Cardiac muscle cell (in vitro differentiated cells and primary cell): ENCODE results near the gene DAPK1. TPM values are rescaled to one million over a fixed set of nuclear protein-coding genes. Genes with fewer than 3 reads are reported as not detected.
A peak's percentile ranks its signal among the peaks of the same experiment; 100 is the strongest.

Source experiments
- DNase-seq, 2 donors: peaks; one replicate each; pipeline versions ENCODE4 v3.0.0 to v3.0.0-alpha.2; 2010 to 2017; ENCODE audit warnings: low read depth in 1 of 2, low spot score in 1 of 2
- H3K27ac ChIP-seq: fragments of 200-600 bp; sonication (generic); 2 replicates; pipeline ENCODE4 v1.5.1; 2016
- H3K27me3 ChIP-seq: fragments of 200-600 bp; sonication (generic); 2 replicates; pipeline ENCODE4 v1.6.0; 2016; ENCODE audit warnings: control low read depth
- H3K36me3 ChIP-seq: fragments of 200-600 bp; sonication (generic); 2 replicates; pipeline ENCODE4 v1.5.1; 2016; ENCODE audit warnings: control low read depth
- H3K4me1 ChIP-seq: fragments of 200-600 bp; sonication (generic); 2 replicates; pipeline ENCODE4 v1.8.1; 2017; ENCODE audit warnings: low read depth, mild to moderate bottlenecking, mixed run types
- H3K4me3 ChIP-seq: fragments of 200-600 bp; sonication (generic); 2 replicates; pipeline ENCODE4 v1.5.1; 2016; ENCODE audit warnings: mild to moderate bottlenecking
- H3K9me3 ChIP-seq: fragments of 200-600 bp; sonication (generic); 2 replicates; pipeline ENCODE4 v1.5.1; 2017; ENCODE audit warnings: low read depth, mild to moderate bottlenecking, control low read depth
- polyA plus RNA-seq: library from polyadenylated mRNA; unstranded; fragments of >200 nt; fragmentation: Nextera tagmentation; extraction: Ambion mirVana; gene quantifications from 2 replicates; pipeline ENCODE4 v1.2.1, GENCODE V29; 2016
- total RNA-seq: library from RNA; depleted of rRNA; stranded (reverse); fragments of >200 nt; gene quantifications from 2 replicates; pipeline ENCODE4 v1.2.3, GENCODE V29; 2016
- TF ChIP-seq, protein P1 (sequence below): IDR thresholded peaks from 2 replicates; pipeline ENCODE4 v1.5.1; 2012; ENCODE audit warnings: low read depth, mild to moderate bottlenecking, low read length

The DAPK1 gene
- total and polyA plus RNA-seq, 2 experiments from 2014 or later = 21.0 to 39.6 TPM

DNA sequence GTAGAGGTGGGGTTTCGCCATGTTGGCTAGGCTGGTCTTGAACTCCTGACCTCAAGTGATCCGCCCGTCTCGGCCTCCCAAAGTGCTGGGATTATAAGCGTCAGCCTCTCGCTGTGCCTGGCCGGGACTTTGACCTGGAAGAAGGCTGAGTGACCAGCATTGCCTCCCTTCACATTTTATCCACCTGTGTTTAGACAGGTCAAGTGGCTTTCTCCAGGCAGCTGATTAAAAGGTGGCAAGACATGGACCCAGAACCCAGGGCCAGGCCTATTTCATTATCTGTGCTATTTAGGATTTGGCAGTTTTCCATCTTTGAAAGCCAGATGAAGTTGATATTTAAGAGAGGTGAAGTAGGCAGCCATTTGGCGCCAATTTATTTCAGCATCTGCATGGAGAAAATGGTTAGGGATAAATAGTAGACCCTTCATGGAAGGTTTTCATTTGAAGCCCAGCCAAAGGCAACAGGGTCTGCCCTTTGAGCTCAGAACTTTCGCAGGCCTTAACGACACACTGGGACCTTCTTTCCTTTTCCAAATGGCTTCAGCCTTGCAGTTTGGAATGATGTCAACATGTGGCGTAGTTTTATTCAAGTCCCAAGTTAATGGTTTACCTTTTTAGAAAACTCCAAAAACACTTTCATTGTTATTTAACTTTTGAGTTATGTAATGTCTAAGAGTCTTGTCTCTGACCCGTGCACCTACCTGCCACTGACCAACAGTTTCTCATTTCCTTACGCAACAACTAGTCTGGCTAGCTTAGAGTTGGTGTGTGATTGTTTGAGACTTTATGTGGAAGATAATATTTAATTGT, 8.4 kb downstream of the DAPK1 start:
- Histone ChIP-seq H3K27ac (no peak overlapping the region), H3K36me3 (no peaks in the 10 kb centered on the region), H3K27me3 (no peaks in the 10 kb centered on the region), H3K9me3 (no peaks in the 10 kb centered on the region), H3K4me1 (no peaks in the 10 kb centered on the region), H3K4me3 (no peak overlapping the region)
- TF ChIP-seq, protein P1, sequence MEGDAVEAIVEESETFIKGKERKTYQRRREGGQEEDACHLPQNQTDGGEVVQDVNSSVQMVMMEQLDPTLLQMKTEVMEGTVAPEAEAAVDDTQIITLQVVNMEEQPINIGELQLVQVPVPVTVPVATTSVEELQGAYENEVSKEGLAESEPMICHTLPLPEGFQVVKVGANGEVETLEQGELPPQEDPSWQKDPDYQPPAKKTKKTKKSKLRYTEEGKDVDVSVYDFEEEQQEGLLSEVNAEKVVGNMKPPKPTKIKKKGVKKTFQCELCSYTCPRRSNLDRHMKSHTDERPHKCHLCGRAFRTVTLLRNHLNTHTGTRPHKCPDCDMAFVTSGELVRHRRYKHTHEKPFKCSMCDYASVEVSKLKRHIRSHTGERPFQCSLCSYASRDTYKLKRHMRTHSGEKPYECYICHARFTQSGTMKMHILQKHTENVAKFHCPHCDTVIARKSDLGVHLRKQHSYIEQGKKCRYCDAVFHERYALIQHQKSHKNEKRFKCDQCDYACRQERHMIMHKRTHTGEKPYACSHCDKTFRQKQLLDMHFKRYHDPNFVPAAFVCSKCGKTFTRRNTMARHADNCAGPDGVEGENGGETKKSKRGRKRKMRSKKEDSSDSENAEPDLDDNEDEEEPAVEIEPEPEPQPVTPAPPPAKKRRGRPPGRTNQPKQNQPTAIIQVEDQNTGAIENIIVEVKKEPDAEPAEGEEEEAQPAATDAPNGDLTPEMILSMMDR = no peak
- no peak for DNase-seq

DNA sequence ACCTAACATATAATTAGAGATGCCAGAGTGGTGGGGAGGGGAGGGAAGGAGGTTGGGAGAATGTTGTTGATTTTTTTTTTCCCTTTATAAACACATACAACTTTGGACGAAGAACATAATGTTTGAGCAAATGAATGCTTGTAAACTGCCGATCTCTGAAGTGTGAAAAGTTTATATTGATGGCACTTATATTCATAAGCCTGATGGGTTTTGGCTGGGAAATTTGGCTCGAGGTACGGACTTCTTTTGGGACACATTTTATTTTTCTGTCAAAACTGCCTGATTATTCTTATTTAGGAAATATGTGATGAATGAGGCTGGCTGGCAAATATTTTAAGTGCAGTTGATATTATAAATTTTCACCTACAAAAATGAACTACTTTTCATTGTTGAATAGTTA, 9.9 kb downstream of the DAPK1 start:
- Histone ChIP-seq H3K27me3 (no peaks in the 10 kb centered on the region), H3K4me1 (no peaks in the 10 kb centered on the region), H3K27ac (no peak overlapping the region), H3K9me3 (no peaks in the 10 kb centered on the region), H3K4me3 (no peak overlapping the region), H3K36me3 (no peaks in the 10 kb centered on the region)
- DNase-seq = no peak
- TF ChIP-seq, protein P1 = no peak

DNA sequence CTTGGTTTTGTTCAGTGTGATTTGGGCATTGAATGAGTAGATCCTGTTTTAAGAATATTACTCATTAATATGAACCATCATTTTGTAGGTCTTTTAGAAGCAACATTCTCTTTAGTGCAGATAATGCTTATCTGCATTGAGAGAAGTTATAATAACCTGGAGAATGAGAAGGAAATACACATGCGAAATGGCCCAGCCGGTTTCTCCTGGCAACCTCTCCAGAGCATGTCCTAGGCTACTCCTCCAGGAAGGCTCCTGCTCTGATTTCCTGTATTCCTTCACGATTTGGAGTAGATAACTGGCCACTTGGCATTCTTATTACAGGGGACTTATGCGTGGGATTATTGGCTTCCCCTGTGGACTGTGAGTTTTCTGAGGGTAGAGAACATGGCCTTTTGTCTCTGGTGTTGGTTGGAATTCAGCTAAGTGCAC, 12.6 kb downstream of the DAPK1 start:
- no peaks in the 10 kb centered on the region for H3K4me1 ChIP-seq
- no peaks in the 10 kb centered on the region for H3K36me3 ChIP-seq
- TF ChIP-seq, protein P1 = no peak
- H3K4me3 ChIP-seq = no peak overlapping the region
- no peaks in the 10 kb centered on the region for H3K27me3 ChIP-seq
- no peak for DNase-seq
- no peak overlapping the region for H3K27ac ChIP-seq
- H3K9me3 ChIP-seq = no peaks in the 10 kb centered on the region

DNA sequence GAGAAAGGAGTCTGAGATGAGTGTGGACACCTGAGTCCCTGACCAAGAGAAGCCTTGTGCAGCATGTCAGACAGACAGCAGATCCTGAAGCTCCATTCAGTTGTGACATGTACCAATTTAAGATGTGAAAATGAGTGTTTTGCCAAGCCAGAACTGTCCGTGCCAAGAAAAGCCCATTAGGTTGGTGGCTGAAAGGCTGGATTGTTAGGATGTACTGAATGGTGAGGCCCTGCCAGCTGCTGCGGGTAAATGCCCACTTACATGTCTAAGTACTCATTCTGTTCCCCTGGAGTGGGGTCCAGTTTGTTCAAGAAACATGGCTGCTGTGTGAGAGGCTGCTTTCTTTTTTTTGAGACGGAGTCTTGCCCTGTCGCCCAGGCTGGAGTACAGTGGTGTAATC, 14.6 kb downstream of the DAPK1 start:
- H3K9me3 ChIP-seq = no peaks in the 10 kb centered on the region
- no peak overlapping the region for H3K27ac ChIP-seq
- no peak overlapping the region for H3K4me3 ChIP-seq
- no peaks in the 10 kb centered on the region for H3K4me1 ChIP-seq
- TF ChIP-seq, protein P1 = no peak
- no peaks in the 10 kb centered on the region for H3K36me3 ChIP-seq
- no peaks in the 10 kb centered on the region for H3K27me3 ChIP-seq
- DNase-seq = no peak

DNA sequence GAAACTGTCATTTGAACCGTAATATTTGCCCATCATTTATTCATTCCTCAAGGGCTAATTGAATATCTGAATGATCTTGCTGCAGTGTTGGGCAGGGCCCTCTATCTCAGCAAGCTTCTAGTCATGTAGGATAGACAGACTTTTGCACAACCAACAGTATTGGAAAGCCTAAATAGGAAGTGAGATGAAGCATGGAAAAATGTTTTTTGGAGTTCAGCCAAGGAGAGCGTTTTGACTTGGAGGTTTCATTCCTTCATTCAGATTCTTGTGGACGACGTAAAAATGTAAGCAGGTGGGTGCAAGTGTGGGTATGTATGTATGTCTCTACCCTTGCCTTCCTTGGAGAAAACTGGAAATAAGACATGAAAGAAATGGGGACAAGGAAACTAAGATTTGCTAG, 15.5 kb downstream of the DAPK1 start:
- Histone ChIP-seq H3K4me1 (no peaks in the 10 kb centered on the region), H3K4me3 (no peak overlapping the region), H3K27me3 (no peaks in the 10 kb centered on the region), H3K9me3 (no peaks in the 10 kb centered on the region), H3K36me3 (no peaks in the 10 kb centered on the region), H3K27ac (no peak overlapping the region)
- peak in 1 of 2 donors; percentile 52 for DNase-seq
- TF ChIP-seq, protein P1 = no peak
